T-helper 1 cell treated with Interleukin-12 subunit alpha and Interleukin-12 subunit beta and Interleukin-4 antibody, amounts not matched to agents 30 μg/mL and 1 μg/mL, for 36 hours (primary cell): ENCODE data around the gene UGT1A7.

Source experiments
- H3K27ac Mint-ChIP-seq: one replicate; pipeline ENCODE4 v1.8.0; 2021; ENCODE audit warnings: mild to moderate bottlenecking, mixed read lengths
- H3K27me3 Mint-ChIP-seq: one replicate; pipeline ENCODE4 v1.8.0; 2021; ENCODE audit warnings: low read depth, mixed read lengths
- H3K36me3 Mint-ChIP-seq: one replicate; pipeline ENCODE4 v1.8.0; 2021; ENCODE audit warnings: low read depth, mixed read lengths
- H3K4me1 Mint-ChIP-seq: one replicate; pipeline ENCODE4 v1.8.0; 2021; ENCODE audit warnings: low read depth, mixed read lengths
- H3K4me3 Mint-ChIP-seq: one replicate; pipeline ENCODE4 v1.8.0; 2021; ENCODE audit warnings: mild to moderate bottlenecking, moderate library complexity, mixed read lengths
- H3K9me3 Mint-ChIP-seq: one replicate; pipeline ENCODE4 v1.8.0; 2021; ENCODE audit warnings: mixed read lengths

UGT1A7 gene

GRCh38 chr2:233799087-233799665 lies 117.5 kb downstream of the UGT1A7 start:
- no peak overlapping the region for H3K4me3 Mint-ChIP-seq
- H3K27ac Mint-ChIP-seq, result no peak overlapping the region

DNA sequence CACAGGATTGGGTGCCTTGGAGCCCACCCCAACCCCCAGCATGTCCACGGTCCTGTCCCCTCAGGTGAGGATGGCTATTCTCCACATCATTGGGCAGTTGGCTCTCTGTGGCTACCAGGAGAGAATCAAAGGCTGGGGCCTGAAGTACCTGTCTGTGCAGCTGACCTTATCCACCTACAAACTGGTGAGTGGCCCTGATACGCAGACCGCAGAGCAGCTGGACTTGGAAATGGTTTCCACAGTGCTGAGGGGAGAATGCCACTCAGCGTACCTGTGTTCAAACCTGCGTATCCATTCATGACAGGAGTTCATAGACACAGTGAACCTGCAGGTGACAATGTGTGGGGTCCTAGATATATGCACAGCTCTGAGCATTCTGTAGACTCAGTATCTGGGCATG lies 118.0 kb downstream of the UGT1A7 start:
- Mint-ChIP-seq H3K4me3 (no peak overlapping the region), H3K27ac (no peak overlapping the region), H3K27me3 (no peaks in the 10 kb centered on the region), H3K9me3 (no peaks in the 10 kb centered on the region), H3K4me1 (no peaks in the 10 kb centered on the region), H3K36me3 (no peaks in the 10 kb centered on the region)

More at GRCh38 chr2:233799087-233799665, 117.5 kb downstream of the UGT1A7 start:
- H3K4me1 Mint-ChIP-seq, result no peaks in the 10 kb centered on the region
- no peaks in the 10 kb centered on the region for H3K27me3 Mint-ChIP-seq
- H3K9me3 Mint-ChIP-seq, result no peaks in the 10 kb centered on the region
- H3K36me3 Mint-ChIP-seq, result no peaks in the 10 kb centered on the region

- Mint-ChIP-seq H3K4me3 (no peak overlapping the region), H3K36me3 (no peaks in the 10 kb centered on the region), H3K4me1 (no peaks in the 10 kb centered on the region), H3K27ac (no peak overlapping the region), H3K27me3 (no peaks in the 10 kb centered on the region), H3K9me3 (no peaks in the 10 kb centered on the region)
Measured at GRCh38 chr2:233800208-233800607, 118.5 kb downstream of the UGT1A7 start.

GRCh38 chr2:233801357-233802131 lies 119.8 kb downstream of the UGT1A7 start:
- Mint-ChIP-seq H3K27me3 (peaks cover 7% of the 10 kb centered on the region), H3K9me3 (no peaks in the 10 kb centered on the region), H3K36me3 (no peaks in the 10 kb centered on the region), H3K4me1 (no peaks in the 10 kb centered on the region), H3K27ac (no peak overlapping the region), H3K4me3 (no peak overlapping the region)

- Mint-ChIP-seq H3K4me1 (no peaks in the 10 kb centered on the region), H3K27ac (no peak overlapping the region), H3K4me3 (no peak overlapping the region), H3K9me3 (no peaks in the 10 kb centered on the region), H3K27me3 (peaks cover 7% of the 10 kb centered on the region), H3K36me3 (no peaks in the 10 kb centered on the region)
Measured at GRCh38 chr2:233802132-233802815, 120.6 kb downstream of the UGT1A7 start.

DNA sequence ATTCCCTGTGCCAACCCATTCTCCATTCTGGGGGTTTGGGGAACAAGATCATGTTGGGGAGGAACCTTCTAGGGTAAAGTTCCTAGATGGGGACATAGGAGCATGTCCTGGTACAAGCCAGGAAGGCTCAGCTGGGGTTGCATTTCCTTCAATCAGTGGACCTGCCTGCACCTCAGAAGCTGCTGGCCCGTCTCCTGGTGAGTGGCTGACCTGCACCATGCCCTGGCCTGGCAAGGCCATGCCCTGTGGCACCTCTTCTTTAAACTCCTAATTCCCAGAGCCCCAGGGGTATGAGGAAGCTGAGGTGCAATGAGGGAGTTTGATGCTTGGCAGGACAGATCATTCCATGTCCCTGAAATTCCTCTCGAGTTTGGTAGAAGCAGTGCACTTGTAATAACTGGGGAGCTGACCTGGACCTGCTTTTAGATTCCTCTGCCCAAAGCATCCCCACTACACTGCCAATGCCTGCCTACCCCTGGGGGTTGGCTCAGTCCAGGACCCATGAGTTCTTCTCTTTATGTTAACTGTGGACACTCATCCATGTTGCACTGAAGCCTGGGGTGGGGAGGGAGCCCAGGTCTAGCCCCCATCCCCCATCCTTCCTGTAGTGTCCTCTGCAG lies 121.7 kb downstream of the UGT1A7 start:
- Mint-ChIP-seq H3K4me1 (no peaks in the 10 kb centered on the region), H3K36me3 (no peaks in the 10 kb centered on the region), H3K27ac (no peak overlapping the region), H3K4me3 (no peak overlapping the region), H3K9me3 (no peaks in the 10 kb centered on the region), H3K27me3 (peaks cover 7% of the 10 kb centered on the region)

GRCh38 chr2:233803994-233804393 lies 122.3 kb downstream of the UGT1A7 start:
- H3K36me3 Mint-ChIP-seq, result no peaks in the 10 kb centered on the region
- H3K9me3 Mint-ChIP-seq, result no peaks in the 10 kb centered on the region
- H3K4me1 Mint-ChIP-seq, result no peaks in the 10 kb centered on the region
- H3K4me3 Mint-ChIP-seq, result no peak overlapping the region
- peaks cover 7% of the 10 kb centered on the region for H3K27me3 Mint-ChIP-seq
- H3K27ac Mint-ChIP-seq, result no peak overlapping the region

DNA sequence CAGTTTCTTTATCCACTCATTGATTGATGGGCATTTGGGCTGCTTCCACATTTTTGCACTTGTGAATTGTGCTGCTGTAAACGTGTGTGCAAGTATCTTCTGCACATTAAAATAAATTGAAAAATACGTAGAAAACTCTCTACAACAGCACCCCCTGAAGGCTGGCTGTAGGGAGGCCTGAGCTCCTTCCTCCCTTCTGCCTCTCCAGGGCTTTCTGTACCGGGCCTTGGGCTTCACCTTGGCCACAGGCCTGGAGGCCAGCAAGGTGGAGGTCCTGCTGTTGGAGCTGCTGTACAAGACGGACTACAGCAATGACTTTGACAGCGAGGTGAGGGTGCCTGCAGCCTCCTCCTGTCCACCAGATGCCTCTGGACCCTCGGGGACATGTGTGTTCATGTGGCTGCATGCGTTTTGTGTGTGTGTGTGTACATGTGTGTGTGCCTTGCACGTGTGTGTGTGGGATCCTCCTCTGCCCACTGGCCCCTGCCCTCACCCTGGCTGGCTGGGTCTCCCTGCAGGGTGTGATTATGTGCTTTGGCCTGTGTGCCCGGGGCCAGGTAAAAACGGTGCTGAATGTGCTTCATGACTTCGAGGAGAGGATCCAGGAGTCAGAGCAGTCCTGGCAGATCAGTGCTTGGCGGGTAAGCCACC lies 125.6 kb downstream of the UGT1A7 start:
- H3K36me3 Mint-ChIP-seq, result no peaks in the 10 kb centered on the region
- H3K4me3 Mint-ChIP-seq, result no peak overlapping the region
- no peak overlapping the region for H3K27ac Mint-ChIP-seq
- H3K4me1 Mint-ChIP-seq, result no peaks in the 10 kb centered on the region
- no peaks in the 10 kb centered on the region for H3K9me3 Mint-ChIP-seq
- peaks cover 7% of the 10 kb centered on the region for H3K27me3 Mint-ChIP-seq

DNA sequence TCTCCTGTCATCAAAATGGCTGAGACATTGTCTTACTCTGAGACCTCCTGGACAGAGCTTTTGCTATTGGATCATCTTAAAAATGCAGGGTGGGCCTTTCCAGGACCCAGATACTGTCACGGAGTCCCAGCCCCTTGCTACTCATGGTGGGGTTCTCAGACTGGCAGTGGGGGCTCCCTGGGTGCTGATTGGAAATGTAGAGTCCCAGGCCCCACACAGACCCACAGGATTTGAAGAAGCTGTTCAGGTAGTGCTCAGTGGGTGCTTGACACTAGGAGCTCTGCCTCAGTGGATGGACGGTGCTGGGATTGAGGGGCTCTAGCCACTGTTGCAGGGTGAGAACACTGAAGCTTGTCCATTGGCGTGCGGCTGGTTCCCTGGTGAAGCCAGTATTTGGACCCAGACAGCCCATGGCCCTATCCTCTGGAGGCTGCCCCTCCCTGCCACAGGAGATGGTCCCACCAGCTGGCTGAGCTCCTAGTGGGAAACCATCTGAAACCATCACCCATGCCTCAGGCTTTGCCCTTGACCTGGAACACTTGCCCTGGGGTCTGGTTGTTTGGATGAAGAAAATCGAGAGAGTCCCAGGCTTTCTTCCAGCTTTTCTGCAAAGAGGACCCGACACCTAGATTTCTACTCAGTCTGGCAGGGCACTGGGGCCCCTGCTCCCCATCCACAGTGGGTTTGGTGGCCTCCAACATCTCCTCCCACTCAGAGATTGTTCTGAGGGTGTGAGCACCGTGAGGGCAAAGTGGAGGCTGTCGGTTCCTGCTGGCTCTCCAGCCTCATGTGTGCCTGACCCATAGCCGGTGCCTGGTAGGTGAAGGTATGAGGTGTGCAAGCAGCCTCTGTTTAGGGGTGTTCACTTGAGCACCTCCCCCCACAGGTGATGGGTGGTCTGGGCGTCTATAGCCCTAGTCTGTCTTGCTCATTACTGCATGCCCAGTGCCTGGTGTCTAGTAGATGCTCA lies 126.5 kb downstream of the UGT1A7 start:
- H3K36me3 Mint-ChIP-seq, result no peaks in the 10 kb centered on the region
- H3K27ac Mint-ChIP-seq, result no peak overlapping the region

GRCh38 chr2:233810385-233810784 lies 128.7 kb downstream of the UGT1A7 start:
- Mint-ChIP-seq H3K27me3 (peaks cover 6% of the 10 kb centered on the region), H3K36me3 (no peaks in the 10 kb centered on the region), H3K4me3 (no peak overlapping the region), H3K9me3 (no peaks in the 10 kb centered on the region), H3K4me1 (no peaks in the 10 kb centered on the region), H3K27ac (no peak overlapping the region)

More for the DNA sequence above, 126.5 kb downstream of the UGT1A7 start:
- no peaks in the 10 kb centered on the region for H3K4me1 Mint-ChIP-seq
- no peaks in the 10 kb centered on the region for H3K9me3 Mint-ChIP-seq
- no peak overlapping the region for H3K4me3 Mint-ChIP-seq
- H3K27me3 Mint-ChIP-seq, result peaks cover 7% of the 10 kb centered on the region

DNA sequence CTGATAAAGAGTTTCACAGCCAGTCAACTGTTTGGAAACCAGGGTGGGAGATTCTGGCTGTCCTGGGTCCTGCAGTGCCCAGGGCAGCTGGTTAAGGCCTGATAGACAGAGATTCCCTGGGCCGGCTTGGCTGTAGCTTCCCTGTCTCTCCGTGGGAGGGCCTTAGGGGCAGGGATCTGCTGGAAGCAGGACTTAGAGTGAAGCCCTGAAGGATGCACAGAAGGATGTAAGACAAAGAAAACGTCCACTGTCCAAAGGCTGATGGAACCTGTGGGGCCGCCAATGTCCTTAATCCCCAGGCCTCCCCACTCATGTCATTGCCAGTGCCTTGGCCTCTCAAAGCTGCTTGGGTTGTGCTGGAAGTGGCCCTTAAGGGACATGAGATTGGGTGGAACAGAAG lies 129.4 kb downstream of the UGT1A7 start:
- H3K27ac Mint-ChIP-seq, result no peak overlapping the region
- no peaks in the 10 kb centered on the region for H3K27me3 Mint-ChIP-seq
- no peaks in the 10 kb centered on the region for H3K9me3 Mint-ChIP-seq
- H3K4me1 Mint-ChIP-seq, result no peaks in the 10 kb centered on the region
- no peak overlapping the region for H3K4me3 Mint-ChIP-seq
- H3K36me3 Mint-ChIP-seq, result no peaks in the 10 kb centered on the region

DNA sequence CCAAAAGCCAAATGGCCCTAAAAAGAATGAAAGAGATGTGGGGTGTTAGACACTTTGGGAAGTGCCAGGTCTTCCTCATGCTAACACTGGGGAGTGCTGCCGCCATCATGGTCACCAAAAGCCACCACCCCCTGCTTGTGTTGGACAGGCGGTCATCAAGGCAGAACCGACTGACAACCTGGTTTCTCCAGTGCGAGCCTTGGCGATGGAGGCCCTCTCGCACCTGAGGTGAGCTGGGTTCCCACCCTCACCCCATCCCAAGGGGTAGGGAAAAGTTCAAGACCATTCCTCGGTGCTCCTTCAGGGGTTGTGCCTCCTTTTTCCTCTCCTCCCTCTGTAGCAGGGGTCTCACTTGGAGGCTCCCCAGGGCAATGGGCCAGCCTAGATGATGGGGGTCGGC lies 130.0 kb downstream of the UGT1A7 start:
- H3K4me1 Mint-ChIP-seq, result no peaks in the 10 kb centered on the region
- no peaks in the 10 kb centered on the region for H3K27me3 Mint-ChIP-seq
- H3K36me3 Mint-ChIP-seq, result no peaks in the 10 kb centered on the region
- no peak overlapping the region for H3K27ac Mint-ChIP-seq
- H3K4me3 Mint-ChIP-seq, result no peak overlapping the region
- no peaks in the 10 kb centered on the region for H3K9me3 Mint-ChIP-seq

- Mint-ChIP-seq H3K36me3 (no peaks in the 10 kb centered on the region), H3K27me3 (no peaks in the 10 kb centered on the region), H3K4me3 (no peak overlapping the region), H3K27ac (no peak overlapping the region), H3K4me1 (no peaks in the 10 kb centered on the region), H3K9me3 (no peaks in the 10 kb centered on the region)
Measured at GRCh38 chr2:233813236-233814055, 131.7 kb downstream of the UGT1A7 start.
